GM19035 (cell line): ENCODE measurements around the gene ALDH1L1.
"Not testable (repeated sequence)": the region's sequence is repeated elsewhere in the genome, so short reads cannot be mapped to it uniquely, and the experiment has no call there.

Experiments
- ATAC-seq: cut with Tn5 transposase; IDR thresholded peaks from one replicate; pipeline ENCODE4 v1.9.1; 2021; ENCODE audit not compliant: unreplicated experiment

Gene ALDH1L1

GRCh38 chr3:126106336-126107202 lies 73.8 kb downstream of the ALDH1L1 start:
- ATAC-seq, result no peak

DNA sequence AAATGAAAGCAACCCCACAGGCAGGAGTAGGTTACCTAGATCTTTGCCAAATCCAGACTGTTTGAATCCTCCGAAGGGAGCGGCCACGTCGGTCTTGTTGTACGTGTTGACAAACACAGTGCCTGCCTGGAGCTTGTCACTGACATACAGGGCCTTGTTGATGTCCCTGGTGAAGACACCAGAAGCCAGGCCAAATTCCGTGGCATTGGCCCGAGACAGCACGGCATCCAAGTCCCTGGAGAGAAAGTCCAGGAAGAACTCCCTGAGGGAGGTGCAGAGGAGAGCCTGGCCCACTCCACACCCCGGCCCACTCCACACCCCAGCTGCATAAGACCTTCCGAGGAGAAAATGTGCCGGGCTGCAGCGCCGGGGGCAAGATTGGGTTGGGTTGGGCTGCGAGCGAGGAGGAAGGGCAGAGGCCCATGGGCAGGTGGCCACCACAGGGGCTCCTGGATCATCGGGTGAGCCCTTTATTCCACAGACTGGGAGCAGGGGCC lies 74.6 kb downstream of the ALDH1L1 start:
- ATAC-seq, result no peak

GRCh38 chr3:126104742-126105605 lies 75.4 kb downstream of the ALDH1L1 start:
- ATAC-seq, result no peak

GRCh38 chr3:126104028-126104635 lies 76.3 kb downstream of the ALDH1L1 start:
- no peak for ATAC-seq

GRCh38 chr3:126103121-126104027 lies 77.0 kb downstream of the ALDH1L1 start:
- ATAC-seq, result no peak

DNA sequence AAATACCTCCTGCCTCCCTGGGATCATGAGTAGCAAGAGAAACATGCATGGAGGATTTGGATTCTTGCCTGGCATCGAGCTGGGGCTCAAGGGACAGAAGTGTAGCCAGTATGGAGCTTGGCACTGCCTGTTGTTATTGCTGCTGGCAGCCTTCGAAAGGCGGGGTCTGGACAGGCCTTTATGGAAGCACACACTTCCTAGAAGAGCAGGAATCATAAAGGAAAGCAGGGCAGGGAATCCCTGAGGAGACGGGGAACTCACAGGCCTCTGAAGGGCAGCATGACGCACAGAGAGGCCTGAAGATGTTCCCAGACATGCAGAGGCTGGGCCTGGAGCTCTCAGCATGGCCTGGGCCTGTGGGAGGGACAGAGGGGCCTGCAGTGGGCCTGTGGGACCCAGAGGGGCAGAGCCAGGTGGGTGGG lies 77.8 kb downstream of the ALDH1L1 start:
- no peak for ATAC-seq

GRCh38 chr3:126102011-126102410 lies 78.4 kb downstream of the ALDH1L1 start:
- no peak for ATAC-seq

- no peak for ATAC-seq
Observed at GRCh38 chr3:126101521-126101982, 78.8 kb downstream of the ALDH1L1 start.

DNA sequence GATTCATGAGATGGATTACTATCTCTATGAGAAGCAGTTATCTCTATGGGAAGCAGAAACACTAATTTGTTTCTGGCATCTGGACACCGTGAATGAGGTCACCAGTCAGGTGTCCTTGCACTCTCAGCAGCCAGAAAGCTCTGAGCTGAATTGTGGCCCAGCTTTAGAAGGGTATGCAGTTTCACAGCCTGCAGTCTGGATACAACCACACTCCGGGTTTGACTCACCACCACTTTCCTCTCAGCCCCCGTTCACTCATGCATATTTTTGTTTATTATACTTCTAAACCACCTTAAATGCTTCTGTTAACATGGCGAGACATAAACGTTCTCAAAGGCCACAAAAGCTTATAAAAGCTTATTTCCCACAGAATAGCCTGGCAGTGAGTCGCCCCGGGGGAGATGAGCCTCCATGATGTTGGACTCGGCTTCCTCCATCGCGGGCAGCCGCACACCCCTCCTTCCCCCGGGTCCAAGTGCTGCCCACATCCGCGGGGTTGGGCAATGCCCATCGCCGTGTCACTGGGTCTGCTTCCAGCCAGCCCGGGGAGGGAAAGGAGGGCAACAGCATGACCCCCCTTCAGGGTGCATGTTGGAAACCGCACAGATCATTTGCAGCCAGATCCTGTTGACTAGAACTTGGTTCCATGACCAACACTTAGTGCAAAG lies 79.6 kb downstream of the ALDH1L1 start:
- no peak for ATAC-seq

DNA sequence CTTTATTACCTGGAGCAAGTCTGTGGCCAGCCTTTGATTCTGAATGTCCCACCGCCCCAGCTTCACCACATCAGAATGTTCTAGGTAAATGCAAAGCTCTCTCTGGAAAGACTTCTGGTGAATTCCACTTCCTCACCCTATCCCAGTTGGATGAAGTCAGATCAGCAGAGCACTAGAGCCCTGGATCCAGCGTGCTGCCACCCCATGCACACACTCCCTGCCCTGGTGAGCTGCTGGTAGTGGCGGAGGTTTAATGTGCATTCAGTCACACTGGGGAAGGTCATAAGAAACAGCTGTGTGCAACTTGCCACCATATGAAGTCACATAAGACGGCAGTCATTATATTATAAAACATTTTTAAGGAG lies 80.1 kb downstream of the ALDH1L1 start:
- ATAC-seq, result no peak

GRCh38 chr3:126098391-126098858 lies 82.0 kb downstream of the ALDH1L1 start:
- ATAC-seq, result no peak

DNA sequence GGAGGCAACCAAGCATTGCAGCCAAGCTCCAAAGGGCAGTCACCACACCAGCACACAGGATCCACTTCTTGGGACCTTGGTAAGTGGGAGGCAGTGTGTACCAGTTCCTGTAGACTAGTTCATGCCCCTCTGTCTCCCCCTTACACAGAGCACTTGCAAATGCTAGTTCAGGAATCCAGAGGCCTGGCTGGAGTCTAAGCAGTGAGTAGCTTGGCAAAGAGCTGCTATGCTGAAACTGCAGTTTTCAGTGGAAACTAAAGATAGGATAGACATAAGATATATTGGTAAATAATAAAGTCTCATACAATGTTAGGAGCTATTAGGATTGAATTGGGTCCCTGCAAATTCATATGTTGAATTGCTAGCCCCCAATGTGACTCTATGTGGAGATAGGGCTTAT lies 82.6 kb downstream of the ALDH1L1 start:
- no peak for ATAC-seq

- not testable (repeated sequence) for ATAC-seq
Observed at GRCh38 chr3:126096274-126096673, 84.1 kb downstream of the ALDH1L1 start.

DNA sequence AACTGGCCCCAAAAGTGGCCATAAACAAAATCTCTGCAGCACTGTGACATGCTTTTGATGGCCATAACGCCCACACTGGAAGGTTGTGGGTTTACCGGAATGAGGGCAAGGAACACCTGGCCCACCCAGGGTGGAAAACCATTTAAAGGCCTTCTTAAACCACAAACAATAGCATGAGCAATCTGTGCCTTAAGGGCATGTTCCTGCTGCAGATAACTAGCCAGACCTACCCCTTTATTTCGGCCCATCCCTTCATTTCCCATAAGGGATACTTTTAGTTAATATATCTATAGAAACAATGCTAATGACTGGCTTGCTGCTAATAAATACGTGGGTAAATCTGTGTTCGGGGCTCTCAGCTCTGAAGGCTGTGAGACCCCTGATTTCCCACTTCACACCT lies 88.3 kb downstream of the ALDH1L1 start:
- ATAC-seq, result not testable (repeated sequence)

- ATAC-seq, result no peak
Observed at GRCh38 chr3:126087552-126088175, 92.7 kb downstream of the ALDH1L1 start.

DNA sequence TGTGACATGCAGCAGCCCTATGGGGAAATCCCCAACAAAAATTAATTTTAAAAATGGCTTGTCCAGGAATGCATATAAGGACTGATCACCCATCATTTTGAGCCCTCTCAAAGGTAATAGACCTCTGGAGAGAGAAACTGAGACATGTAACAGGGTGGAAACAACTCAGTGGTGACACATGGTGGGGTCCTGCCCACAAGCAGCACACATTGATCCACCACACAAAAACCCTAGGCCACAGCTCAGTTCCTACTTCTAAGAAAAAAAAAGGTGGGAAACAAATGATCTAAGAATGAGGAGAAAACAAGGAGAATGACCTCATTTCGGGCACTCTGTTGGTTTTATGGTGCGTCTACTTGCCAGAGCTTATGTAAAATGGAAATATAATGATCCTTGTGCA lies 94.5 kb downstream of the ALDH1L1 start:
- ATAC-seq, result no peak

DNA sequence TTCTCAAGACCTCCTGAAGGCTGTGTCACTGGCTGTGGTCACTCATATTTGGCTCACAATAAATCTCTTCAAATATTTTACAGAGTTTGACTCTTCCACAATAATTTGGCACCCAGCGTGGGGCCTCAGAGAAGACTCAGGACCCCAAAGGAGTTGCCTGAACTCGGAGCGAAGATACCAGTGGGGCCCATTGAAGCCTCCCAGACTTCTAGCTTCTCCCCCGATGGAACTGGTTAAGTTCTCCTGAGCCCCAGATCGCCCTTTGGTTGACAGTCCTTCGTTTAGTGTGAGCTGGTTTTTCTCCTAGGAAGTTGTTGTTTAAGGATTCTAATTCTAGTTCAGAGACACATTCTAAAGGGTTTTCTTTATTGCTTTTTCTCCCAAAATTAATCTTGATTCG lies 95.1 kb downstream of the ALDH1L1 start:
- no peak for ATAC-seq

- no peak for ATAC-seq
Observed at GRCh38 chr3:126084768-126085180, 95.6 kb downstream of the ALDH1L1 start.
